HepG2 (cell line): Measurements from ENCODE around the gene RPL41. TPM values are rescaled to one million over a fixed set of nuclear protein-coding genes. Genes with fewer than 3 reads are reported as not detected.

Experiments used
- ARNT2 ChIP-seq: sonication (generic); formaldehyde crosslinking; IDR thresholded peaks from 2 replicates; pipeline ENCODE4 v1.8.0; 2022; ENCODE audit warnings: mild to moderate bottlenecking, low read depth, missing genetic modification reagents, moderate library complexity
- ATAD3A ChIP-seq: sonication (generic); formaldehyde crosslinking; IDR thresholded peaks from 2 replicates; pipeline ENCODE4 v1.4.0; 2020; ENCODE audit warnings: missing genetic modification reagents
- HDAC6 ChIP-seq: fragments of 200-600 bp; sonication (generic); IDR thresholded peaks from 2 replicates; pipeline ENCODE4 v1.7.0; 2017; ENCODE audit warnings: mild to moderate bottlenecking, antibody characterized with exemption, low read length, low read depth
- KDM5A ChIP-seq: fragments of 200-600 bp; sonication (generic); IDR thresholded peaks from 2 replicates; pipeline ENCODE4 v1.7.0; 2018; ENCODE audit warnings: antibody characterized with exemption, mild to moderate bottlenecking, low read length, borderline replicate concordance
- NFE2 ChIP-seq: sonication (generic); formaldehyde crosslinking; IDR thresholded peaks from 2 replicates; pipeline ENCODE4 v1.4.0; 2020; ENCODE audit warnings: missing genetic modification reagents
- REXO4 ChIP-seq: sonication (generic); formaldehyde crosslinking; IDR thresholded peaks from 2 replicates; pipeline ENCODE4 v1.8.0; 2022; ENCODE audit warnings: missing genetic modification reagents, mild to moderate bottlenecking, borderline replicate concordance
- SNRNP70 ChIP-seq: fragments of 200-400 bp; formaldehyde crosslinking; IDR thresholded peaks from 2 replicates; pipeline ENCODE4 v1.6.1; 2017; ENCODE audit warnings: mild to moderate bottlenecking, low read depth, low read length, moderate library complexity
- TBL1XR1 ChIP-seq: fragments of 150-350 bp; IDR thresholded peaks from 2 replicates; pipeline ENCODE4 v1.6.1; 2014; ENCODE audit warnings: borderline replicate concordance, low read length; ENCODE audit not compliant: partially characterized antibody
- TGIF2 ChIP-seq: IDR thresholded peaks from 2 replicates; pipeline ENCODE4 v1.6.1; 2016; ENCODE audit warnings: control low read depth, missing compliant biosample characterization
- ZFP36L2 ChIP-seq: sonication (generic); formaldehyde crosslinking; IDR thresholded peaks from 2 replicates; pipeline ENCODE4 v1.4.0; 2020; ENCODE audit warnings: missing genetic modification reagents
- ZNF564 ChIP-seq: sonication (generic); formaldehyde crosslinking; IDR thresholded peaks from 2 replicates; pipeline ENCODE4 v1.8.1; 2023; ENCODE audit warnings: mild to moderate bottlenecking, missing genetic modification reagents
- ZNF598 ChIP-seq: sonication (generic); formaldehyde crosslinking; IDR thresholded peaks from 2 replicates; pipeline ENCODE4 v1.5.1; 2020; ENCODE audit warnings: mild to moderate bottlenecking, missing genetic modification reagents, borderline replicate concordance
- polyA plus RNA-seq, 8 experiments: library from polyadenylated mRNA; depleted of rRNA in 3 of 8; stranded (reverse) in 7 of 8; unstranded in 1 of 8; fragments of >200 nt; fragmentation: Illumina TruSeq in 4 of 8; extraction: Trizol in 4 of 8; gene quantifications; 2 replicates each; pipeline versions ENCODE4 v1.2.1 to v1.2.3, GENCODE V29; 2011 to 2016; ENCODE audit warnings: low read depth in 4 of 8, missing spikeins in 1 of 8, mixed read lengths in 1 of 8; ENCODE audit not compliant: insufficient read depth in 1 of 8
- total RNA-seq, 5 experiments: library from RNA; depleted of rRNA; stranded (reverse); fragments of >200 nt; fragmentation: Illumina TruSeq; extraction: Trizol; gene quantifications; 2 replicates each; pipeline ENCODE4 v1.2.3, GENCODE V29; 2016; ENCODE audit warnings: low read depth in 1 of 5
- TF ChIP-seq, protein P1 (sequence below): sonication (generic); formaldehyde crosslinking; IDR thresholded peaks from 2 replicates; pipeline ENCODE4 v1.4.0; 2020; ENCODE audit warnings: missing genetic modification reagents, borderline replicate concordance
- TF ChIP-seq, protein P2 (sequence below): sonication (generic); formaldehyde crosslinking; IDR thresholded peaks from 2 replicates; pipeline ENCODE4 v1.9.0; 2022; ENCODE audit warnings: low read depth, missing genetic modification reagents
- TF ChIP-seq, protein P3 (sequence below): sonication (generic); formaldehyde crosslinking; IDR thresholded peaks from 2 replicates; pipeline ENCODE4 v1.4.0; 2020; ENCODE audit warnings: missing genetic modification reagents
- TF ChIP-seq, protein P4 (sequence below): IDR thresholded peaks from 2 replicates; pipeline ENCODE4 v1.6.1; 2016; ENCODE audit warnings: missing compliant biosample characterization, missing genetic modification reagents, borderline replicate concordance
- TF ChIP-seq, protein P5 (sequence below): sonication (generic); formaldehyde crosslinking; IDR thresholded peaks from 2 replicates; pipeline ENCODE4 v1.5.0; 2020; ENCODE audit warnings: mild to moderate bottlenecking, missing genetic modification reagents, borderline replicate concordance

RPL41 gene
- total and polyA plus RNA-seq, 2 of the 13 experiments (the other 11 are each of a cell fraction or from before 2014, with no cell fraction given), result 4,012 to 7,670 TPM

DNA sequence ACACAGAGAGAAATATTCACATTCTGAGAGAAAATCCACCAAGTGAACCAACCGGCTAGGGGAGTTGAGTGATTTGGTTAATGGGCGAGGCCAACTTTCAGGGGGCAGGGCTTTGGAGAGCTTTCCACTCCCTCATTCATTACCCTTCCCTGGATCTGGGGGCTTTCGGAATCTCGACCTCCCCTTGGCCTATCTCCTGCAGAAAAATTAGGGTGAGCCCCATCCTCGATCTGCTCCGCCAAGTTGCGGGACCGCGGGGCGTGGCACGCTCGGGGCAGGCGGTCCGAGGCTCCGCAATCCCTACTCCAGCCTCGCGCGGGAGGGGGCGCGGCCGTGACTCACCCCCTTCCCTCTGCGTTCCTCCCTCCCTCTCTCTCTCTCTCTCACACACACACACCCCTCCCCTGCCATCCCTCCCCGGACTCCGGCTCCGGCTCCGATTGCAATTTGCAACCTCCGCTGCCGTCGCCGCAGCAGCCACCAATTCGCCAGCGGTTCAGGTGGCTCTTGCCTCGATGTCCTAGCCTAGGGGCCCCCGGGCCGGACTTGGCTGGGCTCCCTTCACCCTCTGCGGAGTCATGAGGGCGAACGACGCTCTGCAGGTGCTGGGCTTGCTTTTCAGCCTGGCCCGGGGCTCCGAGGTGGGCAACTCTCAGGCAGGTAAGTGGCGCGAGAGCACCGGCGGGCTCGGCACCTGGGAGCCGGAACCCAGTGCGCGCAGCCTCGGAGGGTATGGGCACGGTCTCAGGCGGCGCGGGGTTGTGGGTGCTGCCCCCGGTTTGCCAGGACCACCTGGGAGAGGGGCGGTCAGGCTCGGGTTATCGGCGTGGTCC lies 36.5 kb upstream of the RPL41 start, which contains the start of gene ERBB3 (continued):
- TF ChIP-seq, protein P1, sequence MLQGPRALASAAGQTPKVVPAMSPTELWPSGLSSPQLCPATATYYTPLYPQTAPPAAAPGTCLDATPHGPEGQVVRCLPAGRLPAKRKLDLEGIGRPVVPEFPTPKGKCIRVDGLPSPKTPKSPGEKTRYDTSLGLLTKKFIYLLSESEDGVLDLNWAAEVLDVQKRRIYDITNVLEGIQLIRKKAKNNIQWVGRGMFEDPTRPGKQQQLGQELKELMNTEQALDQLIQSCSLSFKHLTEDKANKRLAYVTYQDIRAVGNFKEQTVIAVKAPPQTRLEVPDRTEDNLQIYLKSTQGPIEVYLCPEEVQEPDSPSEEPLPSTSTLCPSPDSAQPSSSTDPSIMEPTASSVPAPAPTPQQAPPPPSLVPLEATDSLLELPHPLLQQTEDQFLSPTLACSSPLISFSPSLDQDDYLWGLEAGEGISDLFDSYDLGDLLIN, result 0 out of 2 replicates have a peak, but pooled peaks have one; percentile 25
- peak; percentile 65 for TF ChIP-seq TGIF2 (CRISPR knock-in tag)
- TF ChIP-seq ZNF564, result peak; percentile 80
- TF ChIP-seq, protein P2, sequence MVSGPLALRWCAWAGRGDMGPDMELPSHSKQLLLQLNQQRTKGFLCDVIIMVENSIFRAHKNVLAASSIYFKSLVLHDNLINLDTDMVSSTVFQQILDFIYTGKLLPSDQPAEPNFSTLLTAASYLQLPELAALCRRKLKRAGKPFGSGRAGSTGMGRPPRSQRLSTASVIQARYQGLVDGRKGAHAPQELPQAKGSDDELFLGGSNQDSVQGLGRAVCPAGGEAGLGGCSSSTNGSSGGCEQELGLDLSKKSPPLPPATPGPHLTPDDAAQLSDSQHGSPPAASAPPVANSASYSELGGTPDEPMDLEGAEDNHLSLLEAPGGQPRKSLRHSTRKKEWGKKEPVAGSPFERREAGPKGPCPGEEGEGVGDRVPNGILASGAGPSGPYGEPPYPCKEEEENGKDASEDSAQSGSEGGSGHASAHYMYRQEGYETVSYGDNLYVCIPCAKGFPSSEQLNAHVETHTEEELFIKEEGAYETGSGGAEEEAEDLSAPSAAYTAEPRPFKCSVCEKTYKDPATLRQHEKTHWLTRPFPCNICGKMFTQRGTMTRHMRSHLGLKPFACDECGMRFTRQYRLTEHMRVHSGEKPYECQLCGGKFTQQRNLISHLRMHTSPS (CRISPR knock-in tag), result no peak
- 0 out of 2 replicates have a peak, but pooled peaks have one; percentile 13 for TF ChIP-seq KDM5A
- no peak for TF ChIP-seq ZFP36L2
- TF ChIP-seq ATAD3A (CRISPR knock-in tag), result no peak
- TF ChIP-seq ZNF598, result no peak; the same call in 1 of the 2 replicates
- TF ChIP-seq SNRNP70, result no peak
- TF ChIP-seq HDAC6, result no peak
- no peak; the same call in 1 of the 2 replicates for TF ChIP-seq ARNT2 (CRISPR knock-in tag)
- no peak for TF ChIP-seq NFE2
- TF ChIP-seq TBL1XR1, result no peak
- TF ChIP-seq, protein P3, sequence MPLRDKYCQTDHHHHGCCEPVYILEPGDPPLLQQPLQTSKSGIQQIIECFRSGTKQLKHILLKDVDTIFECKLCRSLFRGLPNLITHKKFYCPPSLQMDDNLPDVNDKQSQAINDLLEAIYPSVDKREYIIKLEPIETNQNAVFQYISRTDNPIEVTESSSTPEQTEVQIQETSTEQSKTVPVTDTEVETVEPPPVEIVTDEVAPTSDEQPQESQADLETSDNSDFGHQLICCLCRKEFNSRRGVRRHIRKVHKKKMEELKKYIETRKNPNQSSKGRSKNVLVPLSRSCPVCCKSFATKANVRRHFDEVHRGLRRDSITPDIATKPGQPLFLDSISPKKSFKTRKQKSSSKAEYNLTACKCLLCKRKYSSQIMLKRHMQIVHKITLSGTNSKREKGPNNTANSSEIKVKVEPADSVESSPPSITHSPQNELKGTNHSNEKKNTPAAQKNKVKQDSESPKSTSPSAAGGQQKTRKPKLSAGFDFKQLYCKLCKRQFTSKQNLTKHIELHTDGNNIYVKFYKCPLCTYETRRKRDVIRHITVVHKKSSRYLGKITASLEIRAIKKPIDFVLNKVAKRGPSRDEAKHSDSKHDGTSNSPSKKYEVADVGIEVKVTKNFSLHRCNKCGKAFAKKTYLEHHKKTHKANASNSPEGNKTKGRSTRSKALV (CRISPR knock-in tag), result no peak; the same call in 1 of the 2 replicates
- no peak for TF ChIP-seq REXO4 (CRISPR knock-in tag)
- TF ChIP-seq, protein P4, sequence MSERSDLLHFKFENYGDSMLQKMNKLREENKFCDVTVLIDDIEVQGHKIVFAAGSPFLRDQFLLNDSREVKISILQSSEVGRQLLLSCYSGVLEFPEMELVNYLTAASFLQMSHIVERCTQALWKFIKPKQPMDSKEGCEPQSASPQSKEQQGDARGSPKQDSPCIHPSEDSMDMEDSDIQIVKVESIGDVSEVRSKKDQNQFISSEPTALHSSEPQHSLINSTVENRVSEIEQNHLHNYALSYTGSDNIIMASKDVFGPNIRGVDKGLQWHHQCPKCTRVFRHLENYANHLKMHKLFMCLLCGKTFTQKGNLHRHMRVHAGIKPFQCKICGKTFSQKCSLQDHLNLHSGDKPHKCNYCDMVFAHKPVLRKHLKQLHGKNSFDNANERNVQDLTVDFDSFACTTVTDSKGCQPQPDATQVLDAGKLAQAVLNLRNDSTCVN (CRISPR knock-in tag), result 0 out of 2 replicates have a peak, but pooled peaks have one; percentile 13
- TF ChIP-seq, protein P5, sequence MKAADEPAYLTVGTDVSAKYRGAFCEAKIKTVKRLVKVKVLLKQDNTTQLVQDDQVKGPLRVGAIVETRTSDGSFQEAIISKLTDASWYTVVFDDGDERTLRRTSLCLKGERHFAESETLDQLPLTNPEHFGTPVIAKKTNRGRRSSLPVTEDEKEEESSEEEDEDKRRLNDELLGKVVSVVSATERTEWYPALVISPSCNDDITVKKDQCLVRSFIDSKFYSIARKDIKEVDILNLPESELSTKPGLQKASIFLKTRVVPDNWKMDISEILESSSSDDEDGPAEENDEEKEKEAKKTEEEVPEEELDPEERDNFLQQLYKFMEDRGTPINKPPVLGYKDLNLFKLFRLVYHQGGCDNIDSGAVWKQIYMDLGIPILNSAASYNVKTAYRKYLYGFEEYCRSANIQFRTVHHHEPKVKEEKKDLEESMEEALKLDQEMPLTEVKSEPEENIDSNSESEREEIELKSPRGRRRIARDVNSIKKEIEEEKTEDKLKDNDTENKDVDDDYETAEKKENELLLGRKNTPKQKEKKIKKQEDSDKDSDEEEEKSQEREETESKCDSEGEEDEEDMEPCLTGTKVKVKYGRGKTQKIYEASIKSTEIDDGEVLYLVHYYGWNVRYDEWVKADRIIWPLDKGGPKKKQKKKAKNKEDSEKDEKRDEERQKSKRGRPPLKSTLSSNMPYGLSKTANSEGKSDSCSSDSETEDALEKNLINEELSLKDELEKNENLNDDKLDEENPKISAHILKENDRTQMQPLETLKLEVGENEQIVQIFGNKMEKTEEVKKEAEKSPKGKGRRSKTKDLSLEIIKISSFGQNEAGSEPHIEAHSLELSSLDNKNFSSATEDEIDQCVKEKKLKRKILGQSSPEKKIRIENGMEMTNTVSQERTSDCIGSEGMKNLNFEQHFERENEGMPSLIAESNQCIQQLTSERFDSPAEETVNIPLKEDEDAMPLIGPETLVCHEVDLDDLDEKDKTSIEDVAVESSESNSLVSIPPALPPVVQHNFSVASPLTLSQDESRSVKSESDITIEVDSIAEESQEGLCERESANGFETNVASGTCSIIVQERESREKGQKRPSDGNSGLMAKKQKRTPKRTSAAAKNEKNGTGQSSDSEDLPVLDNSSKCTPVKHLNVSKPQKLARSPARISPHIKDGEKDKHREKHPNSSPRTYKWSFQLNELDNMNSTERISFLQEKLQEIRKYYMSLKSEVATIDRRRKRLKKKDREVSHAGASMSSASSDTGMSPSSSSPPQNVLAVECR (CRISPR knock-in tag), result peak; percentile 59; the same call in 1 of the 2 replicates
